HFFc6 (cell line): ENCODE data around the gene NXPH1. TPM values are rescaled to one million over a fixed set of nuclear protein-coding genes. Genes with fewer than 3 reads are reported as not detected.

ENCODE experiments used
- DNase-seq: peaks from one replicate; pipeline ENCODE4 v3.0.0-alpha.2; 2018
- H3K27ac Mint-ChIP-seq: 2 replicates; pipeline ENCODE4 v1.8.0; 2020; ENCODE audit warnings: mild to moderate bottlenecking, mixed read lengths
- H3K27me3 Mint-ChIP-seq: 2 replicates; pipeline ENCODE4 v1.8.0; 2021; ENCODE audit warnings: mild to moderate bottlenecking, moderate library complexity, mixed read lengths; ENCODE audit not compliant: insufficient read depth
- H3K36me3 Mint-ChIP-seq: 2 replicates; pipeline ENCODE4 v1.8.0; 2021; ENCODE audit warnings: low read depth, mixed read lengths
- H3K4me1 Mint-ChIP-seq: 2 replicates; pipeline ENCODE4 v1.8.0; 2020; ENCODE audit warnings: low read depth, mixed read lengths
- H3K4me3 Mint-ChIP-seq: 2 replicates; pipeline ENCODE4 v1.8.0; 2020; ENCODE audit warnings: mild to moderate bottlenecking, moderate library complexity, mixed read lengths
- H3K9me3 Mint-ChIP-seq: 2 replicates; pipeline ENCODE4 v1.8.0; 2020; ENCODE audit warnings: mild to moderate bottlenecking, mixed read lengths
- CTCF ChIP-seq: fragments of 200-600 bp; sonication (generic); IDR thresholded peaks from 2 replicates; pipeline ENCODE4 v1.5.0; 2021; ENCODE audit warnings: antibody characterized with exemption, mild to moderate bottlenecking
- total RNA-seq, 6 experiments: library from RNA; stranded (reverse); fragmentation: NEBNext Ultra II Directional; extraction: Animal tissue kit (Norgen Biotek cat#: 25700); gene quantifications; 2 replicates in 1 of 6; 3 replicates in 5 of 6; pipeline ENCODE4 v1.2.3, GENCODE V29; 2021

Gene NXPH1
- total RNA-seq, 6 experiments from 2014 or later = not detected

- no peak for DNase-seq
- peaks cover 46% of the 10 kb centered on the region for H3K9me3 Mint-ChIP-seq
- no peaks in the 10 kb centered on the region; the same call in 1 of the 2 replicates for H3K36me3 Mint-ChIP-seq
- no peak overlapping the region for H3K27ac Mint-ChIP-seq
- TF ChIP-seq CTCF = no peak
- no peaks in the 10 kb centered on the region; the same call in 1 of the 2 replicates for H3K27me3 Mint-ChIP-seq
- no peak overlapping the region for H3K4me3 Mint-ChIP-seq
- H3K4me1 Mint-ChIP-seq = no peaks in the 10 kb centered on the region
Observed at GRCh38 chr7:8785081-8785480, 351.7 kb downstream of the NXPH1 start.

GRCh38 chr7:8800986-8801385 is 367.6 kb downstream of the NXPH1 start:
- H3K9me3 Mint-ChIP-seq = peaks cover 38% of the 10 kb centered on the region
- H3K27me3 Mint-ChIP-seq = no peaks in the 10 kb centered on the region
- H3K4me1 Mint-ChIP-seq = no peaks in the 10 kb centered on the region
- TF ChIP-seq CTCF = no peak
- H3K27ac Mint-ChIP-seq = no peak overlapping the region
- H3K4me3 Mint-ChIP-seq = no peak overlapping the region
- H3K36me3 Mint-ChIP-seq = no peaks in the 10 kb centered on the region; the same call in 1 of the 2 replicates
- DNase-seq = no peak

Other genes with a start within 250 kb of the NXPH1 start
- gene ICA1, start 171.4 kb upstream of the NXPH1 start, total RNA-seq = not detected